Hypothalamus (tissue), 51 donors: ENCODE data around the gene EIF4G3.
"Not testable (repeated sequence)": the region's sequence is repeated elsewhere in the genome, so short reads cannot be mapped to it uniquely, and the experiment has no call there.

Source experiments
- DNase-seq, 51 donors: peaks; one replicate each; lab custom pipeline; 2025; lab: John Stamatoyannopoulos, UW

Gene EIF4G3

GRCh38 chr1:21157868-21158267 is 18.8 kb downstream of the EIF4G3 start:
- no peak for DNase-seq

GRCh38 chr1:21157054-21157453 is 19.6 kb downstream of the EIF4G3 start:
- no peak for DNase-seq

GRCh38 chr1:21156019-21156418 is 20.7 kb downstream of the EIF4G3 start:
- DNase-seq, result no peak

- DNase-seq, result no peak
Measured at GRCh38 chr1:21154717-21155116, 22.0 kb downstream of the EIF4G3 start.

GRCh38 chr1:21153388-21153787 is 23.3 kb downstream of the EIF4G3 start:
- no peak for DNase-seq

- peak in 3 of 51 donors; percentile 3 to 33 (median 21) for DNase-seq
Measured at GRCh38 chr1:21152423-21153100, 24.1 kb downstream of the EIF4G3 start.

- peak in 11 of 51 donors; percentile 1 to 71 (median 16) for DNase-seq
Measured at GRCh38 chr1:21149855-21150432, 26.8 kb downstream of the EIF4G3 start.

- peak in 5 of 51 donors; percentile 5 to 71 (median 36) for DNase-seq
Measured at GRCh38 chr1:21149430-21149854, 27.3 kb downstream of the EIF4G3 start.

- DNase-seq, result no peak
Measured at GRCh38 chr1:21143752-21144151, 32.9 kb downstream of the EIF4G3 start.

- no peak for DNase-seq
Measured at GRCh38 chr1:21143138-21143537, 33.6 kb downstream of the EIF4G3 start.

GRCh38 chr1:21141030-21141429 is 35.7 kb downstream of the EIF4G3 start:
- DNase-seq, result no peak

GRCh38 chr1:21139601-21140000 is 37.1 kb downstream of the EIF4G3 start:
- DNase-seq, result peak in 20 of 51 donors; percentile 5 to 40 (median 18)

GRCh38 chr1:21136344-21136743 is 40.4 kb downstream of the EIF4G3 start:
- not testable (repeated sequence) for DNase-seq

GRCh38 chr1:21131200-21131599 is 45.5 kb downstream of the EIF4G3 start:
- DNase-seq, result no peak

GRCh38 chr1:21129407-21129806 is 47.3 kb downstream of the EIF4G3 start:
- DNase-seq, result no peak

GRCh38 chr1:21126324-21126723 is 50.4 kb downstream of the EIF4G3 start:
- no peak for DNase-seq

GRCh38 chr1:21124846-21125245 is 51.9 kb downstream of the EIF4G3 start:
- no peak for DNase-seq

- no peak for DNase-seq
Measured at GRCh38 chr1:21123287-21123948, 53.3 kb downstream of the EIF4G3 start.

GRCh38 chr1:21121764-21122471 is 54.8 kb downstream of the EIF4G3 start:
- DNase-seq, result no peak

GRCh38 chr1:21118167-21118566 is 58.5 kb downstream of the EIF4G3 start:
- no peak for DNase-seq

GRCh38 chr1:21117597-21118001 is 59.1 kb downstream of the EIF4G3 start:
- peak in 9 of 51 donors; percentile 10 to 57 (median 33) for DNase-seq
